ENCODE results near the gene INF2.
"Not testable (repeated sequence)": the region's sequence is repeated elsewhere in the genome, so short reads cannot be mapped to it uniquely, and the experiment has no call there.

Gene INF2

DNA sequence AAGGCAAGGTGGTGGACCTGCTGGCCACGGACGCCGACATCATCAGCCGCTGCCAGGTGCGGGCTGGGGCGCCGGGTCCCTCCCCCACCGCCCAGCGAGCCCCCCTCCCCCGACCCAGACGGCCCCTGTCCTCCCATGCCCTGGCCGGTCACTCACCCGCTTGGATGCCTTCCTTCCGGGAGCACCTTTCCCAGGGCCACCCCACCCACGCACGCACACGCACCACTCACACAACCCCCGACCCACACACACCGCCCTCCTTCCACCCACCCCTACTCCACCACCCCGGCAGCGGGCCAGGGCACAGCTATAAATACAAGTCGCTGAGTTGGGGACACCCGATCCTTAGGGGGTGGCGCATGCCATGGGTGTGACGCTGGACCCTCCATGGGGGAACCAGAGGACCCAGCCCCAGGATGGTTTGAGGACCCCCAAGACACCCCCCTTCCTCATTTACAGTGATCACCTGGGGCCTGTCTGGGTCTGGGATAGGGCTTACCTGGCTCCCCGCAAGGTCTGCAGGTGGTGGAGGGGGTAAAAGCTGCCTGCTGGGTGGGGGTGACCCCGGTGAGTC, 35.1 kb downstream of the INF2 start:
- peak; percentile 52 for DNase-seq

DNA sequence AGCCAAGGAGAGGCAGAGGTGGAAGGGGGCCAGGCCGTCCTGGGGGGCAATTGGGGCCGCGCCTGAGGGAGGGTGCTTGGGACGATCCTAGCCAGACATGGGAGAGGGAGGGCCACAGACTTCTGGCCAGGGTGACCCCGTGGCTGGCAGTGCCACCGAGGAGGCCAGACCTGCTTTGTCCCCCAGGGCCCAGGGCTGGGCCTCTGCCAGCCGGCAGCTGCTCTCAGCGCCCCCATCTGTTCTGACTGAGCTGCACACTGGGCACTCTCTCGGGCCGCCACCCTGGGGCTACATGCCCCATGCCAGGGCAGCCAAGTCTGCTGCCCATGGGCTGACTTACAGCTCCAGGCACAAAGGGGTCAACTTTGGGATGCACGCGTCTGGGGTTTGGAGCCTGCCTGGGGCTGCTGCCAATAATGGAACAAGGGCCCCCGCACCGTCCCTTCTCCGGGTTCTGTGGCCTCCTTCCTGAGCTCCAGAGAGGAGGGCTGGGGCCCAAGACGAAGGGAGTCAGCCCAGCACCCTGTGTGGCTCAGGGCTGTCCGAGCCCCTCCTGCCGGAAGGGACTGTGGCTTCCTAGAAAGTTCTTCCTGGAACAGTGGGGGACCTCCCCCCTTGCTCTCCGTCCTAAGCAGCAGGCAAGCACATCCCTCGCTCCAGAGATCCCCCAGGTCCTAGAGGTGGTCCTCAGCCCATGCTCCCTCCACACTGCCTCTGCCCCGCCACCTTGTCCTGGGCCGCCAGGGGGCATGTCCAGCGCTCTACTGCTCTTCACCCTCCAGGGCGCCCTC, 35.8 kb downstream of the INF2 start:
- peak; percentile 76 for DNase-seq

DNA sequence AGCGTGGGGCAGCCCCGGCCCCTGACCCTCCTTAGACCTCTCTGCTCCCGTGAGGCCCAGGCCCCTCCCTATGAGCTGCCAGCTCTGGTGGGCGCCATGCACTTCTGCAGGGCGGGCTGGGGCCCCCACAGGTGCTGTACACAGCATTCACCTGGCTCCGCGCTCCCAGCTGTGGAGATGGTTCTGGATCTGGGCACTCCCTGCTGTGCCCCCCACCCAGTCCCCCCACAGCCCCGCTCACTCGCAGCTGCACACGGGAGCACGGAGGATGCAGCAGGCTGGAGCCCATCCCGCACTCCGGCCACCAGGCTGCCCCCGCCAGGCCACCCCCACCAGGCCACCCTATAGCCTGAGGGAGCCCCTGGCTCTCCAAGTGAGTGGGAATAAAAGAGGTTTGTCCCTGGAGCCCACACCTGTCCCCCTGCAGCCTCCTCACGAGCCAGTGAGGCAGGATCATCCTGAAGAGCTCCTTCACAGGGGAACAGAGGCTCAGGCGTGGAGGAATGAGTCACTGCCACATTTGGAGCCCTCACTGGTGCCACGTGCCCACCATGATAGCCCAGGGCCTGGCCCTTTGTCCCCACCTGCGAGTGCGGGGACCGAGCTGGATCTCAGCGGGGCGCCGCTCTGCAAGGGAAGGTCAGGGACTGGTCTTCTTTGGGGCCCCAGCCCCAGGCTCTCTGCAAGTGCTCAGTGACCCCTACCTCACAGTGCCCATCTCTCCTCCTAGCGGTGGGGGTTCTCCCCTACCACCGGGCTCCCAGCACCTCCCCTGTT, 36.5 kb downstream of the INF2 start:
- no peak for DNase-seq

- DNase-seq, result no peak
Observed at GRCh38 chr14:104726600-104727451, 37.4 kb downstream of the INF2 start.

DNA sequence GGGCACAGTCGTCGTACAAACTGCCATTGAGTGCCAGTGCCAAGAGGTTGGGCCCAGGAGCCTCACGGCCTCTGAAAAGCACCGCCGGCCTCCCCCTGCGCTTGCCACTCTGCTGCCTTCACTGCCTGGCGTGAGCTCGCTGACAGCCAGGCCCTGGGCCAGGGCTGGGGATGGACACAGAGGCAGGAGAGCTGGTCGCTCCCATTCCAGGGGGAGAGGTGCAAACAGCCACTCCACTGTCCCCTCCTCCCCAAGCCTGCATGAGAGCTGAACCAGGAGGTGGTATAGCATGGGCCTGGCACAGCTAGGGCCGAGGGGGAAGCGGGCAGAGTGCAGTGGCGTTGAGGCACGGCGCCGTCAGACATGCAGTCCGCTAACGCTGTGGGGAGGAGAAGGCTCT, 39.2 kb downstream of the INF2 start:
- DNase-seq, result no peak

DNA sequence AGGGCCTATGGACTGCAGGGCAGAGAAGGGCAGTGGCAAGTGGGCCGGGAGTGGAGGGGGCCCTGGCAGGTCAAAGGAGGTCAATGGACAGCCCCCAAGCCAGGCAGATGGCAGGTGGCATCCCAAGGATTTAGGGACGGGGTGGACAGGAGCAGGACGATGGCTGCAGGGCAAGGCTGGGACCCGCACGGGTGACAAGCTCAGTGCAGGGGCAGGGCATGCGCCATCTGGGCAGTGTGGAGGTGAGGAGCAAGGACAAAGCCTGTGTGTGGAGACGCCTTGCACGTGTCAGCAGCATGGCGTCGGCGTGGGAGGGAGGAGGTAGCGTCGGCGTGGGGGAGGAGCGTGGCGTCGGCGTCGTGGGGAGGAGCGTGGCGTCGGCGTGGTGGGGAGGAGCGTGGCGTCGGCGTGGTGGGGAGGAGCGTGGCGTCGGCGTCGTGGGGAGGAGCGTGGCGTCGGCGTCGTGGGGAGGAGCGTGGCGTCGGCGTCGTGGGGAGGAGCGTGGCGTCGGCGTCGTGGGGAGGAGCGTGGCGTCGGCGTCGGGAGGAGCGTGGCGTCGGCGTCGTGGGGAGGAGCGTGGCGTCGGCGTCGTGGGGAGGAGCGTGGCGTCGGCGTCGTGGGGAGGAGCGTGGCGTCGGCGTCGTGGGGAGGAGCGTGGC, 39.9 kb downstream of the INF2 start:
- DNase-seq, result not testable (repeated sequence)

DNA sequence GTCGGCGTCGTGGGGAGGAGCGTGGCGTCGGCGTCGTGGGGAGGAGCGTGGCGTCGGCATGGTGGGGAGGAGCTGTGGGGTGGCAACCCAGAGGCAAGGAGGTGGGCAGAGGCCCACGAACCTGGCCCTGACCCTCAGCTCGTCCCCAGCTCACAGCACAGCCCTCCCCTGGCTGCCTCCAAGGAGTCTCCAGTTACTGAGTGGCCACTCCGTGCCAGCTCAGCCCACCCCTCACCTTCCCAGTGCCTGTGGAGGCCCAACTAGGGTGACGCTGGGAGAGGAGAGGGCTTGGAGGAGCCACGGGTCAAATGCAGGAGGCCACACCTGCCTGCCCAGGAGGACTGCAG, 40.4 kb downstream of the INF2 start:
- no peak for DNase-seq

DNA sequence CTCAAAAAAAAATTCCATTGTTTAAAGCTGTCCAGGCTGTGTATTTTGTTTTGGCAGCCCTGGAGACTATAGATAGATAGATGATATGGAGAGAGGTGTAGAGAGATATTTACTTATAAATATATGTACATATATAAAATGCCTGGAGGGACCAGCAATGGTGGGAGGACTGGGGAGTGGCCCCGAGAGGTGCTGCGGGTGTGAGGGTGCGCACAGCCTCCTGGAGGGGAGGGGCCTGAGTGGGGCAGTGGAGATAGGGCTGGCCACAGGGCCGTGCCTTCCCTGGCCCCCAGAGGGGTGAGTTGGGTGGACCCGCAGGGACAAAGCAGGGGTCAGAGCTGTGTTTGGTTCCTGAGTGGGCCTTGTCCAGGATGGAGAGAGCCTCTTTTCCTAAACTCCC, 41.1 kb downstream of the INF2 start:
- DNase-seq, result no peak

GRCh38 chr14:104731320-104732294, 42.2 kb downstream of the INF2 start:
- no peak for DNase-seq

DNA sequence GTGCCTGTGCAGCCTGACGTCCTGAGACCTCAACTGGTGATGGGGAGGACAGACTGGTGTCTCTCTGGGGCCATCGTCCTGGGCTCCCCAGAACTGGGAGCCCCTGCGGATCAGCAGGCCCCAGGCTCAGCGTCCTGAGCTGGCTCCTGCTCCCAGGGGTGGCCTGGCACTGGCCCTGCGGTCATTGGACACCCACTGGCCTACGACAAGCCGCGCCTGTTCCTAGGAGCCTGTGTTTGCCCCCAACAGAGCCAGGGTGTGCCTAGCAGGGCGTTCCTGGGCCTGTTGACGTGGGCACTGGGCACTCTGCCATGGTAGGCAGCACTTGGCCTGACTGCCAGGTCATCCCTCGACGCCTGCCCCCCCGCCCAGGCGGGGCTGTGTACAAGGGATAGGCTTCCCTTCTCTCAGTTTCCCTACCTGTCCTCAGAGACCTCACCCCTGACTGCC, 43.0 kb downstream of the INF2 start:
- no peak for DNase-seq

GRCh38 chr14:104732931-104733681, 43.7 kb downstream of the INF2 start:
- no peak for DNase-seq

DNA sequence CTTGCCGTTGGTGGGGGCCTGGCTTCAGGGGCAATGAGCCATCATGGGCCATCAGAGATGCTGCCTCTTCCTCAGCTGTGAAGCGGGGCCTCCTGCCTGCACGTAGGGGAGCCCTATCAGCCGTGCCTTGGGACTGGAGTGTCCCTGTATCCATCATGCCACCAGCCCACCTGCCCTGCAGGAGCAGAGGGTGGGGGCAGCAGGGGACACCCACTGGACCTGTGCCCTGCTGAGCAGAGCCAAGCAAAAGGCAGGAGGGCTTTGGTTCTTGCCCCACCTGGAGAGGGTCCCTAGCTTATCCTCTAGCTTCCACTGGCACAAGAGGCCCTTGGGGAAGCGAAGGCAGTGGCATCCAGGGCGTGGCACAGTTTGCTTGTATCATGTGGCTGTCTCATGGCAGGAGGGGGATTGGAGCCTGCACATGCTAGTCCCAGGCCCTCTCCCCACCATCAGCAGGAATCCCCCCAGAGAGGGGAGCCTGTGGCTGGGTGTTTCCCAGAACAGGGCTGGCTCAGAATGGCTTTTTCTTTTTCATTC, 44.7 kb downstream of the INF2 start:
- no peak for DNase-seq

GRCh38 chr14:104734601-104734990, 45.2 kb downstream of the INF2 start:
- DNase-seq, result no peak

- peak; percentile 32 for DNase-seq
Observed at GRCh38 chr14:104734991-104735779, 45.8 kb downstream of the INF2 start.

DNA sequence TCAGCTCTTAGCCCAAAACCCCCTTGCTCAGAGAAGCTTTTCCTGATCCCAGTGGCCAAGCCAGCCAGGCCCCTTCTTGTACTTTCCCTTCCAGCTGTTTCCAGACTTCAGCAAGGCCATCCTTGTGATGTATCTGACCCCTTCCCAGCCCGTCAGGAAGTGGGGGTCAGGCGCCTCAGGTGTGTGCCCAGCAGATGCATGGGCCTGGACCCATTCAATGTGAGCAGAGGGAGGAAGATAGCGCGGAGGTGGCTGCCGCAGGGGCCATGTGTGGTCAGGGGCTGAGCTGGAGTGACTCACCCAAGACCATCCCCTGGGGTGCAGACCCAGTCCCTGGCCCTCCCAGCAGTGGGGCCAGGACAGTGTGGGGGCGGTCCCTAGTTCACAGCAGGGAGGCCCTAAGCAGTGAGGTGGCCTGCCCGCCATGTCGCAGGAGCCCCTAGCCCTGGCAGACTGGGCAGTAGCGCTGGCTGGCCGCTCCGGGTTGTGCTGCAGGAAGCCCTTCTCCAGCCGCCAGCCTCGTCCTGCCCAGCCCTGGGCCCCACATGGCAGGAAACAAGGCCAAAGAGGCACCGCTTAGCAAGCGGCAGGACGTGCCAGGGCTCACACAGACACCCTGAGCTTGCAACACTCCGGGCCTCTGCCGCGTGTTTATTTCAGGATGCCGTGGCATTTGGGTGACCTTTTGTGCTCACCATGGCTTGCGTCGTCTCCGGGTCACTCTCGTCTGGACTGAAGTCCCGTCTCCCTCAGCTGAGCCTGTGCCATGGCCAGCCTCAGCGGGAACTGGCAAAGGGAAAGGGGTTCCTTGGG, 46.6 kb downstream of the INF2 start:
- DNase-seq, result no peak

DNA sequence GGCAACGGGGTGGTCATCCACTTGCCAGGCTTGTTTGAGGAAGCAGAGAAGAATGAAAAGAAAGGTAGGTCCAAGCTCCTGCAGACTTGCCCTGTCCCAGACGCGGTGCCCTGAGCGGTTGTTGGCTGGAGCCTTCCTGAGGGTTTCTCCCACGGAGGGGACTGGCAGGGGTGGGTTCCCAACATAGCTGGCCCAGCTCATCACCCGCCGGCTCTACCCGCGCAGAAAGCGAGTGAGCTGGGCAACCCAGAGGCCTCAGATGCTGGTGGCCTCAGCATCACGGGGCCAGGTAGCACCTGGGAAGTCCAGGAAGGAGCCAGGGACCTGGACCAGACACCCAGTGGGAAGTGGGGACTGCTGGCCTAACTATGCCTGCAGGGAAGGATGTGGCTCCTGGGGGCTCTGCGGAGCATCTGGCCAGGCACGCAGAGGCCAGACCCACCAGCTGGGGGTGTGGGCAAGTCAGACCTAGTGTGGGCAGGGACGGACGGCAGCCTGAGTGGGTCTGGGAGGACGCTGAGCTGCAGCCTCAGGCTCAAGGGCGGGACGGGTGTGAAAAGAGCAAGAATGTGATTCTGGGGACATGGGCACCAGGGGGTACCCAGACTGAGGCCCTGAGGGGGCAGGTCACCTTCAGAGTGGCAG, 49.1 kb downstream of the INF2 start:
- DNase-seq, result no peak

DNA sequence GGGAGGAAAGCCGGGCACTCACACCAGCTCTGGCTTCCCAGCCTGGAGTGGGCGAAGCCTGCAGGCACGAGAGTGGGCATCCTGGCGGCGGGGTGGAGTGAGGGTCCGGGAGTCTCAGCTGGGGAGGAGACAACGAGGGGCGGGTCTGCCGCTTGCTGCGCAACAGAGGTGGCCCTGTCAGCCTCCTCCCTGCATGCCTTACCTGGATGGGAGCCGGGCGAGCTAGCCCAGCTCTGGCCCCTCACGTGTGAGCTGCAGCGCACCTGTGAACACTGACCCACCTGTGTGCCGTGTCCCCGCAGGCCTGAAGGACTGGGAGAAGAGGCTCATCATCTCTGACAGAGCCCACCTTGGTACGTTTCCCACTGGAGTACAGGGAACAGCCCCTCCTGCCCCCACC, 49.6 kb downstream of the INF2 start:
- DNase-seq, result no peak
